ENCODE measurements around the gene RANBP3. TPM values are rescaled to one million over a fixed set of nuclear protein-coding genes. Genes with fewer than 3 reads are reported as not detected.

The RANBP3 gene
- total RNA-seq, 6 experiments from 2014 or later, result 57.6 to 80.9 (median 70.4) TPM

DNA sequence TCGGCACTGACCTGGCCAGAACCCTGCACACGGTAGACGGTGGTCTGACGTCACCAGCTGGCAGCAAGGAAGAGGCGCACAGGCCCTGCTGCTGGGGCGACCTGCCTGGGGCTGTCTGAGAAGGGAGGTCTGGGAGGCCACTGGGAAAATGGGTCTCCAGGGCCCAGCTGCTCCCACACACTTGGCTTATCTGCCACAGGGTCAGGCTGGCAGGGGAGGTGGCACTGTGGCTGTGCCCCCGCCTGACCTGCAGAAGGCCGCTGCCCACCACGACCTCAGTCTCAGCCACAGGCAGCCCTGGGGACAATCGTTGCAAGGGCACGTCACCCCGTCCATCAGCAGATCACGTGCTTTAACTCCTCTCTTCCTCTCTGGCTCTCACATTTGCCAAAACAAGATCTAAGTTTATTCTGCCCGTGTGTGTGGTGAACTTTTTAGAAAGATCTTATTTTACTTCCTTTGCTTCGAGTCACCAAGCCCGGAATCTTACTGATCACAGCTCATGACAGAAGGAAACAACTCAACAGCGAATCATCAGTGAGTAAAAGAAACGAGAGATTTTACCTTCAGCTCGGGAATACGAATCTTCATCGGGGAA, 45.2 kb upstream of the RANBP3 start:
- no peaks in the 10 kb centered on the region for H3K9me3 Mint-ChIP-seq
- H3K4me3 Mint-ChIP-seq, result peak overlapping the region; percentile 75
- H3K4me1 Mint-ChIP-seq (ENCODE audit: low read depth), result peaks cover 29% of the 10 kb centered on the region
- no peak for TF ChIP-seq CTCF (IDR thresholded peaks at IDR 0.05)
- peak overlapping the region; percentile 85 for H3K27ac Mint-ChIP-seq
- H3K27me3 Mint-ChIP-seq (ENCODE audit: insufficient read depth), result peaks cover 2% of the 10 kb centered on the region; the same call in 1 of the 2 replicates
- peaks cover 18% of the 10 kb centered on the region; the same call in 1 of the 2 replicates for H3K36me3 Mint-ChIP-seq (ENCODE audit: low read depth)
- DNase-seq, result peak; percentile 67

GRCh38 chr19:6022570-6023064, 44.7 kb upstream of the RANBP3 start:
- TF ChIP-seq CTCF (IDR thresholded peaks at IDR 0.05), result peak; percentile 60
- no peaks in the 10 kb centered on the region for H3K9me3 Mint-ChIP-seq
- H3K27ac Mint-ChIP-seq, result peak overlapping the region; percentile 85
- H3K36me3 Mint-ChIP-seq (ENCODE audit: low read depth), result peaks cover 17% of the 10 kb centered on the region; the same call in 1 of the 2 replicates
- peaks cover 29% of the 10 kb centered on the region for H3K4me1 Mint-ChIP-seq (ENCODE audit: low read depth)
- peaks cover 2% of the 10 kb centered on the region; the same call in 1 of the 2 replicates for H3K27me3 Mint-ChIP-seq (ENCODE audit: insufficient read depth)
- peak overlapping the region; percentile 75 for H3K4me3 Mint-ChIP-seq
- DNase-seq, result no peak

DNA sequence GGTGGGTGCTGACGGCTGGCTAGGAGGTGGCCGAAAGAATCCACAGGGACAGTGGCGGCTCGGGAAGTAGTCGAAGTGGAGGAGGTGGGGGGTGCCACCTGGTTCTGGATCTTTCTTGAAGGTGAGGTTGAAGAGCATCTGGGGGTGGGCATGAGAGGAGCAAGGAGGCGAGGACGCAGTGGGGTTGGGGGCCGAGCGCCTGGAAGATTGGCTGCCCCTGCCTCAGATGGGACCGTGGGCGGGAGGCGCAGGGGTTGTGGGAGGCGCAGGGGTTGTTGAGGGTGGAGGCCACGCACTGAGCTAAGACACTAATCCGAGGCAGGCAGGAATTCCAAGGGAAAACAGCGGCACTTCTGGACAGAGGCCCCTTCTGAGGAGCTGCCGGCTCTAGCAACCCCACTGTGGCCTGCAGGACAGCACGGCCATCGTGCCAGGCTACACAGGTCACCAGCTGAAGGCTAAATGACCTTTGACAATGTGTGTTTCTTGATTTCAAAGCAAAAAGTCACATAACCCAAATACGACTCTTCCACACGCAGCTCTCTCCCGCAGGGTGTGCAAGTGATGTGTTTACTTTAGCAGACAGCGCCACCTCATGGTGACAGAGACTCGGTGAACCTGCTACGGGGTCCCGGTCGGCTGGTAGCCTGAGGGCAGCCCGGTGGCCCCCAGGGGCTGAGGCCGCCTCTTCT, 44.1 kb upstream of the RANBP3 start:
- TF ChIP-seq CTCF (IDR thresholded peaks at IDR 0.05), result peak; percentile 88
- no peaks in the 10 kb centered on the region for H3K9me3 Mint-ChIP-seq
- H3K4me3 Mint-ChIP-seq, result no peak overlapping the region
- peaks cover 29% of the 10 kb centered on the region for H3K4me1 Mint-ChIP-seq (ENCODE audit: low read depth)
- H3K36me3 Mint-ChIP-seq (ENCODE audit: low read depth), result peaks cover 16% of the 10 kb centered on the region; the same call in 1 of the 2 replicates
- H3K27me3 Mint-ChIP-seq (ENCODE audit: insufficient read depth), result peaks cover 2% of the 10 kb centered on the region
- DNase-seq, result peak; percentile 46
- peak overlapping the region; percentile 85 for H3K27ac Mint-ChIP-seq

GRCh38 chr19:6020972-6021805, 43.2 kb upstream of the RANBP3 start:
- H3K27ac Mint-ChIP-seq, result peak overlapping the region; percentile 43; the same call in 1 of the 2 replicates
- peaks cover 7% of the 10 kb centered on the region; the same call in 1 of the 2 replicates for H3K36me3 Mint-ChIP-seq (ENCODE audit: low read depth)
- TF ChIP-seq CTCF (IDR thresholded peaks at IDR 0.05), result no peak
- H3K4me1 Mint-ChIP-seq (ENCODE audit: low read depth), result peaks cover 29% of the 10 kb centered on the region
- H3K4me3 Mint-ChIP-seq, result no peak overlapping the region
- H3K27me3 Mint-ChIP-seq (ENCODE audit: insufficient read depth), result peaks cover 2% of the 10 kb centered on the region
- H3K9me3 Mint-ChIP-seq, result no peaks in the 10 kb centered on the region
- no peak for DNase-seq

DNA sequence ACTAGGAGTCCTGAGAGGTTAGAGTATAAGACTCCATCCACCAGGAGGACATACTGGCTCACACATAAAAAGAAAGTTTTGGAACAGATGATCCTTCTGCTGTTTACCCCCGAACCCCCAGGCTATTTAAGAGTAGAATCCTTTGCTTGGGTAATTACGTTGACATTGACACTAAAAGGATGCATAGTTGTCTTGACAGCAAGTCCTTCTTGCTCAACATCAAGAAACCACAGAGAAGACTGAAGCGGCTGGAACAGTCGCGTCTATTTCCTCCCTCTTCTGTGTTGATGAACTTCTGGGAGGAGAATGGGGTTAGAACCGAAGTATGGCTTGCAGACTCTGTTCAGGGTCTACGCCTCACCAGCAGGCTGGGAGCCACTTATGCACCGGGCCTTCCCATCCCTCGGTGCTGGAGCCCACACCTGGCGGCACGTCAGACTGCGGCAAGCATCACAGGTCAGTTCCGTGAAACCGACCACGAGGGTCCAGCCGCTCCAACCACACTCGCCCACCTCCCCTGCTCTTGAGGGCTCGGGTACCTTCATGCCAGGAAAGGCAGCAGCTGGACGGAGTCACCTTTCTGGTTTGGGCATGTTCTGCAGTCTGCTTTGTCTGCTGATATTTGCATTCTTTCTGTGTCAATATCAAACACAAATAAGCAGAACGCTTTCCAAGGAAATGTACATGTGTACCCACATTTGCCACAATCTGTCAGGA, 42.4 kb upstream of the RANBP3 start:
- TF ChIP-seq CTCF (IDR thresholded peaks at IDR 0.05), result no peak
- Mint-ChIP-seq H3K9me3 (no peaks in the 10 kb centered on the region), H3K27ac (no peak overlapping the region), H3K4me1 (ENCODE audit: low read depth) (peaks cover 29% of the 10 kb centered on the region), H3K4me3 (no peak overlapping the region), H3K36me3 (ENCODE audit: low read depth) (peaks cover 5% of the 10 kb centered on the region; the same call in 1 of the 2 replicates), H3K27me3 (ENCODE audit: insufficient read depth) (peaks cover 2% of the 10 kb centered on the region)
- DNase-seq, result no peak

Measured in HFFc6 (cell line).